Breast epithelium (tissue), 3 donors: ENCODE measurements around the gene ATP13A3.

Experiments used
- POLR2A ChIP-seq: fragments of 450-650 bp; IDR thresholded peaks from one replicate; pipeline ENCODE4 v1.6.1; 2016; ENCODE audit warnings: antibody characterized with exemption, mild to moderate bottlenecking, moderate library complexity
- TF ChIP-seq, protein P1 (sequence below), 3 donors: fragments of 450-650 bp; IDR thresholded peaks; one replicate each; pipeline ENCODE4 v1.5.1; 2016 to 2017; ENCODE audit warnings: antibody characterized with exemption in 3 of 3, mild to moderate bottlenecking in 3 of 3, moderate library complexity in 3 of 3

DNA sequence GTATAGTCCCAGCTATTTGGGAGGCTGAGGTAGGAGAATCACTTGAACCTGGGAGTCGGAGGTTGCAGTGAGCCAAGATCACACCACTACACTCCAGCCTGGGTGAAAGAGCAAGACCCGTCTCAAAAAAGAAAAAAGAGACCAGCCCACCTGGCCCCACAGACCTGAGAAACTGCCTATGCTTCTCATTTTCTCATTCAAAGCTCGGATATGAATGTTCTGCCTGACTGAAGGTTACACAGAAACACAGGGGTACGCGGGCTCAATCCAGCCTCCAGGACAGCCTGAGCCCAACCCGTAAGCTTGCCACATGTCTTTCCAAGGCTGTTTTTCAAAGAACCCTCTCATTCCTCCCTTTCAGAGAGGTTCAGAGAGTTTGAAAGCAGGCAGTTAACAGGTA is 107.6 kb downstream of the ATP13A3 start:
- TF ChIP-seq POLR2A = no peak
- TF ChIP-seq, protein P1, sequence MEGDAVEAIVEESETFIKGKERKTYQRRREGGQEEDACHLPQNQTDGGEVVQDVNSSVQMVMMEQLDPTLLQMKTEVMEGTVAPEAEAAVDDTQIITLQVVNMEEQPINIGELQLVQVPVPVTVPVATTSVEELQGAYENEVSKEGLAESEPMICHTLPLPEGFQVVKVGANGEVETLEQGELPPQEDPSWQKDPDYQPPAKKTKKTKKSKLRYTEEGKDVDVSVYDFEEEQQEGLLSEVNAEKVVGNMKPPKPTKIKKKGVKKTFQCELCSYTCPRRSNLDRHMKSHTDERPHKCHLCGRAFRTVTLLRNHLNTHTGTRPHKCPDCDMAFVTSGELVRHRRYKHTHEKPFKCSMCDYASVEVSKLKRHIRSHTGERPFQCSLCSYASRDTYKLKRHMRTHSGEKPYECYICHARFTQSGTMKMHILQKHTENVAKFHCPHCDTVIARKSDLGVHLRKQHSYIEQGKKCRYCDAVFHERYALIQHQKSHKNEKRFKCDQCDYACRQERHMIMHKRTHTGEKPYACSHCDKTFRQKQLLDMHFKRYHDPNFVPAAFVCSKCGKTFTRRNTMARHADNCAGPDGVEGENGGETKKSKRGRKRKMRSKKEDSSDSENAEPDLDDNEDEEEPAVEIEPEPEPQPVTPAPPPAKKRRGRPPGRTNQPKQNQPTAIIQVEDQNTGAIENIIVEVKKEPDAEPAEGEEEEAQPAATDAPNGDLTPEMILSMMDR (IDR thresholded peaks at IDR 0.05) = no peak
